IPS-18c (cell line): ENCODE data around the gene RBPJ.

Source experiments
- H3K4me3 ChIP-seq: 2 replicates; pipeline ENCODE4 v1.7.0; 2013; ENCODE audit warnings: low read depth, mild to moderate bottlenecking, low read length, moderate library complexity; ENCODE audit not compliant: insufficient read depth
- H3K9me3 ChIP-seq: one replicate; pipeline ENCODE4 v1.6.1; 2013; ENCODE audit warnings: mild to moderate bottlenecking, low read length, moderate library complexity; ENCODE audit not compliant: control insufficient read depth, insufficient read depth

RBPJ gene

GRCh38 chr4:26320538-26321372, at the start of gene RBPJ:
Gene RBPJ, plus strand, starts transcription at chr4:26321014. Its CDS starts 15 bp downstream, at chr4:26321029.
- no peaks in the 10 kb centered on the region for H3K9me3 ChIP-seq
- H3K4me3 ChIP-seq, result peak within 1 kb of the TSS; percentile 96

- no peaks in the 10 kb centered on the region for H3K9me3 ChIP-seq
- no peak overlapping the region for H3K4me3 ChIP-seq
Observed at GRCh38 chr4:26271703-26272102, 49.1 kb upstream of the RBPJ start.

GRCh38 chr4:26272654-26273615, 47.9 kb upstream of the RBPJ start:
- no peak overlapping the region for H3K4me3 ChIP-seq
- no peaks in the 10 kb centered on the region for H3K9me3 ChIP-seq

- Histone ChIP-seq H3K9me3 (no peaks in the 10 kb centered on the region), H3K4me3 (no peak overlapping the region)
Observed at GRCh38 chr4:26273616-26273980, 47.2 kb upstream of the RBPJ start.

- Histone ChIP-seq H3K9me3 (no peaks in the 10 kb centered on the region), H3K4me3 (no peak overlapping the region)
Observed at GRCh38 chr4:26275281-26275680, 45.5 kb upstream of the RBPJ start.

GRCh38 chr4:26279446-26279845, 41.4 kb upstream of the RBPJ start:
- no peak overlapping the region for H3K4me3 ChIP-seq

GRCh38 chr4:26281881-26282280, 38.9 kb upstream of the RBPJ start:
- H3K4me3 ChIP-seq, result no peak overlapping the region

More at GRCh38 chr4:26279446-26279845, 41.4 kb upstream of the RBPJ start:
- no peaks in the 10 kb centered on the region for H3K9me3 ChIP-seq

GRCh38 chr4:26284536-26284935, 36.3 kb upstream of the RBPJ start:
- H3K9me3 ChIP-seq, result no peaks in the 10 kb centered on the region
- no peak overlapping the region for H3K4me3 ChIP-seq

More at GRCh38 chr4:26281881-26282280, 38.9 kb upstream of the RBPJ start:
- no peaks in the 10 kb centered on the region for H3K9me3 ChIP-seq

GRCh38 chr4:26285272-26285671, 35.5 kb upstream of the RBPJ start:
- no peak overlapping the region for H3K4me3 ChIP-seq
- no peaks in the 10 kb centered on the region for H3K9me3 ChIP-seq

- Histone ChIP-seq H3K9me3 (no peaks in the 10 kb centered on the region), H3K4me3 (no peak overlapping the region)
Observed at GRCh38 chr4:26287756-26288155, 33.1 kb upstream of the RBPJ start.

- no peak overlapping the region for H3K4me3 ChIP-seq
- no peaks in the 10 kb centered on the region for H3K9me3 ChIP-seq
Observed at GRCh38 chr4:26288355-26288909, 32.4 kb upstream of the RBPJ start.

GRCh38 chr4:26289401-26289800, 31.4 kb upstream of the RBPJ start:
- Histone ChIP-seq H3K4me3 (no peak overlapping the region), H3K9me3 (no peaks in the 10 kb centered on the region)

- Histone ChIP-seq H3K4me3 (no peak overlapping the region), H3K9me3 (no peaks in the 10 kb centered on the region)
Observed at GRCh38 chr4:26290321-26290720, 30.5 kb upstream of the RBPJ start.

- no peaks in the 10 kb centered on the region for H3K9me3 ChIP-seq
- H3K4me3 ChIP-seq, result no peak overlapping the region
Observed at GRCh38 chr4:26294904-26295303, 25.9 kb upstream of the RBPJ start.

- Histone ChIP-seq H3K9me3 (no peaks in the 10 kb centered on the region), H3K4me3 (no peak overlapping the region)
Observed at GRCh38 chr4:26296021-26296420, 24.8 kb upstream of the RBPJ start.

- Histone ChIP-seq H3K9me3 (no peaks in the 10 kb centered on the region), H3K4me3 (no peak overlapping the region)
Observed at GRCh38 chr4:26296514-26296913, 24.3 kb upstream of the RBPJ start.

- no peak overlapping the region for H3K4me3 ChIP-seq
Observed at GRCh38 chr4:26297219-26297618, 23.6 kb upstream of the RBPJ start.

More at GRCh38 chr4:26297219-26297618, 23.6 kb upstream of the RBPJ start:
- H3K9me3 ChIP-seq, result no peaks in the 10 kb centered on the region
